MM.1S (cell line): ENCODE data around the gene FYCO1.

Source experiments
- EZH2 ChIP-seq: fragments of 300-600 bp; sonication (generic); optimal IDR thresholded peaks from 2 replicates; pipeline ENCODE3; 2017; ENCODE audit warnings: low read depth, mild to moderate bottlenecking, antibody characterized with exemption, low read length, mixed read lengths
- TF ChIP-seq, protein P1 (sequence below): fragments of 300-600 bp; sonication (generic); IDR thresholded peaks from 2 replicates; pipeline ENCODE4 v1.5.1; 2016; ENCODE audit warnings: antibody characterized with exemption, low read length, mixed read lengths

DNA sequence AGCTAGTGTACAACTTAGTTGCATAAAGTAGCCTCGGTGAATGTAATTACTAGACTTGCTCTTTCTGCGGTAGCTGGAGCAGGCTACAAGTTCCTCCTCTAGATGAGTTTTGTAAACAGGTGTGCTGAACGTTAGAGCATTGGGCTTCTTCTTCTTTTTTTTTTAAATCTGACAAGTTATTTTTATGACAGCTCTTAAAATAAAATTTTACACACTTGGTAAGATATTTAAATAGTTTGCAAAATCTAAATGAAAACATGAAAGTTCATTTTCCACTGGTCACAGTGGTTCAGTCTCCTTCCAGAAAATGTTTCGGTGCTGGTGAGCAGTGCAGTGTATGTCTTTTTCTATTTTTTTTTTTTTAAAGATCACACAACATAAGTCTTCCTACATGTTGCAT lies 106.3 kb downstream of the FYCO1 start:
- TF ChIP-seq, protein P1, sequence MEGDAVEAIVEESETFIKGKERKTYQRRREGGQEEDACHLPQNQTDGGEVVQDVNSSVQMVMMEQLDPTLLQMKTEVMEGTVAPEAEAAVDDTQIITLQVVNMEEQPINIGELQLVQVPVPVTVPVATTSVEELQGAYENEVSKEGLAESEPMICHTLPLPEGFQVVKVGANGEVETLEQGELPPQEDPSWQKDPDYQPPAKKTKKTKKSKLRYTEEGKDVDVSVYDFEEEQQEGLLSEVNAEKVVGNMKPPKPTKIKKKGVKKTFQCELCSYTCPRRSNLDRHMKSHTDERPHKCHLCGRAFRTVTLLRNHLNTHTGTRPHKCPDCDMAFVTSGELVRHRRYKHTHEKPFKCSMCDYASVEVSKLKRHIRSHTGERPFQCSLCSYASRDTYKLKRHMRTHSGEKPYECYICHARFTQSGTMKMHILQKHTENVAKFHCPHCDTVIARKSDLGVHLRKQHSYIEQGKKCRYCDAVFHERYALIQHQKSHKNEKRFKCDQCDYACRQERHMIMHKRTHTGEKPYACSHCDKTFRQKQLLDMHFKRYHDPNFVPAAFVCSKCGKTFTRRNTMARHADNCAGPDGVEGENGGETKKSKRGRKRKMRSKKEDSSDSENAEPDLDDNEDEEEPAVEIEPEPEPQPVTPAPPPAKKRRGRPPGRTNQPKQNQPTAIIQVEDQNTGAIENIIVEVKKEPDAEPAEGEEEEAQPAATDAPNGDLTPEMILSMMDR, result no peak
- no peak for TF ChIP-seq EZH2
